ENCODE data around the gene NFIB. TPM values are rescaled to one million over a fixed set of nuclear protein-coding genes. Genes with fewer than 3 reads are reported as not detected.
A peak's percentile ranks its signal among the peaks of the same experiment; 100 is the strongest.

Gene NFIB
- polyA plus RNA-seq, 3 donors: not detected

GRCh38 chr9:14321517-14322130, 7.7 kb upstream of the NFIB start:
- H3K4me3 Mint-ChIP-seq: peak overlapping the region; percentile 84 to 96
- WGBS (ENCODE audit: insufficient coverage): 40% methylated on average over 2 of the region's 9 CpGs
- Histone ChIP-seq H4K20me1 (ENCODE audit: insufficient read depth, low read length) (no peaks in the 10 kb centered on the region), H3K36me3 (replicated peaks in 1 of 2; ENCODE audit: control insufficient read depth in 1 of 2, insufficient read depth in 2 of 2, low read length in 2 of 2) (no peaks in the 10 kb centered on the region), H3K4me2 (replicated peaks; ENCODE audit: extremely low read depth, low read length, poor library complexity, severe bottlenecking) (peak overlapping the region; percentile 81), H2AFZ (ENCODE audit: insufficient read depth, low read depth, low read length, poor library complexity, severe bottlenecking) (peak overlapping the region; percentile 86), H3K9ac (ENCODE audit: insufficient read depth, low read length, poor library complexity, severe bottlenecking) (no peak overlapping the region), H3K27me3 (ENCODE audit: control insufficient read depth in 2 of 2, insufficient read depth in 2 of 2, low read length in 2 of 2) (peaks cover 72 to 89% of the 10 kb centered on the region in 2 donors), H3K4me3 (replicated peaks in 1 of 3; ENCODE audit: low read depth in 2 of 3, low read length in 3 of 3) (peak overlapping the region in 2 of 3 experiments; percentile 46 to 81), H3K79me2 (ENCODE audit: insufficient read depth, low read length) (no peaks in the 10 kb centered on the region), H3K27ac (ENCODE audit: low read depth in 1 of 2, low read length in 2 of 2) (no peak overlapping the region), H3K9me3 (replicated peaks in 1 of 2; ENCODE audit: control insufficient read depth in 1 of 2, insufficient read depth in 1 of 2, low read length in 2 of 2) (peaks cover 0 to 25% of the 10 kb centered on the region in 2 donors), H3K4me1 (ENCODE audit: control insufficient read depth in 1 of 2, insufficient read depth in 2 of 2, low read length in 2 of 2) (peaks cover 10 to 11% of the 10 kb centered on the region in 2 donors)
- H3K36me3 Mint-ChIP-seq: peaks cover 4 to 6% of the 10 kb centered on the region in 2 donors
- no peak for DNase-seq
- peaks cover 9 to 35% (median 20%) of the 10 kb centered on the region in 7 donors for H3K9me3 Mint-ChIP-seq
- H3K27me3 Mint-ChIP-seq (ENCODE audit: low read depth in 3 of 3): peaks cover 68 to 81% (median 73%) of the 10 kb centered on the region in 3 donors
- intact Hi-C loops (cut with micrococcal nuclease): no loop called here
- H3K4me1 Mint-ChIP-seq: peaks cover 12% of the 10 kb centered on the region
- TF ChIP-seq CTCF (IDR thresholded peaks at IDR 0.05): no peak
- H3K27ac Mint-ChIP-seq: no peak overlapping the region

GRCh38 chr9:14320271-14321181, 6.6 kb upstream of the NFIB start:
- Mint-ChIP-seq H3K27me3 (ENCODE audit: low read depth in 3 of 3) (peaks cover 77 to 88% (median 81%) of the 10 kb centered on the region in 3 donors), H3K27ac (no peak overlapping the region), H3K9me3 (peaks cover 9 to 41% (median 27%) of the 10 kb centered on the region in 7 donors), H3K4me1 (peaks cover 15% of the 10 kb centered on the region), H3K36me3 (peaks cover 4 to 9% of the 10 kb centered on the region in 2 donors), H3K4me3 (peak overlapping the region; percentile 0 to 96)
- Histone ChIP-seq H3K4me3 (replicated peaks in 1 of 3; ENCODE audit: low read depth in 2 of 3, low read length in 3 of 3) (no peak overlapping the region), H2AFZ (ENCODE audit: insufficient read depth, low read depth, low read length, poor library complexity, severe bottlenecking) (no peak overlapping the region), H3K9me3 (replicated peaks in 1 of 2; ENCODE audit: control insufficient read depth in 1 of 2, insufficient read depth in 1 of 2, low read length in 2 of 2) (peaks cover 0 to 34% of the 10 kb centered on the region in 2 donors), H3K4me2 (replicated peaks; ENCODE audit: extremely low read depth, low read length, poor library complexity, severe bottlenecking) (no peak overlapping the region), H3K27me3 (ENCODE audit: control insufficient read depth in 2 of 2, insufficient read depth in 2 of 2, low read length in 2 of 2) (peaks cover 76 to 94% of the 10 kb centered on the region in 2 donors), H3K79me2 (ENCODE audit: insufficient read depth, low read length) (no peaks in the 10 kb centered on the region), H3K36me3 (replicated peaks in 1 of 2; ENCODE audit: control insufficient read depth in 1 of 2, insufficient read depth in 2 of 2, low read length in 2 of 2) (no peaks in the 10 kb centered on the region), H3K27ac (ENCODE audit: low read depth in 1 of 2, low read length in 2 of 2) (no peak overlapping the region), H4K20me1 (ENCODE audit: insufficient read depth, low read length) (no peaks in the 10 kb centered on the region), H3K4me1 (ENCODE audit: control insufficient read depth in 1 of 2, insufficient read depth in 2 of 2, low read length in 2 of 2) (peaks cover 12 to 17% of the 10 kb centered on the region in 2 donors), H3K9ac (ENCODE audit: insufficient read depth, low read length, poor library complexity, severe bottlenecking) (no peak overlapping the region)
- no peak for DNase-seq
- WGBS (ENCODE audit: insufficient coverage): 70% methylated on average over 5 of the region's 14 CpGs
- TF ChIP-seq CTCF (IDR thresholded peaks at IDR 0.05): no peak
- intact Hi-C loops (cut with micrococcal nuclease): no loop called here

All from CD14-positive monocyte (primary cell).